Endothelial cell of umbilical vein (primary cell): ENCODE measurements around the gene TOMM6. TPM values are rescaled to one million over a fixed set of nuclear protein-coding genes. Genes with fewer than 3 reads are reported as not detected.

ENCODE experiments used
- BruUV-seq: library from RNA; stranded (reverse); fragments of 400-500 nt; replicated peaks from 2 replicates; lab custom pipeline; 2021; lab: Mats Ljungman, UMichigan
- CTCF ChIA-PET: fragments of 300-600, 350-600 bp; sonication (Branson Sonifier 250); formaldehyde crosslinking; loops from one replicate; lab custom pipeline; 2021; ENCODE audit warnings: antibody characterized with exemption, inconsistent platforms; lab: Charles Lee
- POLR2A ChIA-PET: fragments of 300-600, 350-600 bp; sonication (Branson Sonifier 250); formaldehyde crosslinking; loops from one replicate; lab custom pipeline; 2021; ENCODE audit warnings: antibody characterized with exemption, inconsistent platforms; lab: Charles Lee
- DNase-seq: peaks from one replicate; pipeline ENCODE4 v3.0.0-alpha.2; 2011; ENCODE audit warnings: low read depth, low spot score
- FAIRE-seq: peaks from 2 replicates; lab custom pipeline; 2011; peaks lifted over from hg19 to GRCh38; lab: Jason Lieb, UNC
- H2AFZ ChIP-seq: 2 replicates; pipeline ENCODE4 v1.6.0; 2012; ENCODE audit warnings: low read depth, low read length, control low read depth, inconsistent platforms
- H3K27ac ChIP-seq: 2 replicates; pipeline ENCODE4 v1.5.1; 2011; ENCODE audit warnings: low read depth, mild to moderate bottlenecking, control low read depth, low read length, moderate library complexity; ENCODE audit not compliant: insufficient read depth
- H3K27me3 ChIP-seq, 2 experiments: 2 replicates each; pipeline versions ENCODE4 v1.6.0 to v1.6.1; 2011; ENCODE audit warnings: low read length in 2 of 2, mixed read lengths in 1 of 2; ENCODE audit not compliant: control insufficient read depth in 2 of 2, insufficient read depth in 2 of 2
- H3K36me3 ChIP-seq, 2 experiments: 2 replicates in 1 of 2; 3 replicates in 1 of 2; pipeline ENCODE4 v1.5.1; 2011; ENCODE audit warnings: low read length in 2 of 2, mild to moderate bottlenecking in 1 of 2, moderate library complexity in 1 of 2; ENCODE audit not compliant: control insufficient read depth in 2 of 2, insufficient read depth in 2 of 2; ENCODE audit errors: extremely low read depth in 1 of 2
- H3K4me1 ChIP-seq: 3 replicates; pipeline ENCODE4 v1.5.1; 2011; ENCODE audit warnings: mild to moderate bottlenecking, low read length; ENCODE audit not compliant: control insufficient read depth, insufficient read depth; ENCODE audit errors: extremely low read depth
- H3K4me2 ChIP-seq: 2 replicates; pipeline ENCODE4 v1.6.1; 2011; ENCODE audit warnings: low read length, control low read depth, mixed read lengths; ENCODE audit not compliant: insufficient read depth
- H3K4me3 ChIP-seq, 3 experiments: fragments of 200-600 bp in 1 of 3; sonication (generic), shearing (Covaris generic) in 1 of 3; replicated peaks in 1 of 3; 2 replicates each; pipeline ENCODE4 v1.5.1; 2011 to 2016; ENCODE audit warnings: control low read depth in 3 of 3, low read length in 3 of 3, mild to moderate bottlenecking in 2 of 3, inconsistent platforms in 1 of 3, low read depth in 1 of 3, moderate library complexity in 1 of 3; ENCODE audit not compliant: insufficient read depth in 1 of 3
- H3K79me2 ChIP-seq: 2 replicates; pipeline ENCODE4 v1.6.0; 2012; ENCODE audit warnings: low read length, inconsistent platforms; ENCODE audit not compliant: control insufficient read depth, insufficient read depth
- H3K9ac ChIP-seq: replicated peaks from 2 replicates; pipeline ENCODE3; 2011; ENCODE audit warnings: low read length, control low read depth; ENCODE audit not compliant: insufficient read depth; ENCODE audit errors: extremely low read depth
- H3K9me1 ChIP-seq: replicated peaks from 3 replicates; pipeline ENCODE4 v1.6.0; 2011; ENCODE audit warnings: mild to moderate bottlenecking, low read length; ENCODE audit not compliant: control insufficient read depth, insufficient read depth; ENCODE audit errors: extremely low read depth
- H3K9me3 ChIP-seq: replicated peaks from 2 replicates; pipeline ENCODE4 v1.5.1; 2012; ENCODE audit warnings: low read length, inconsistent platforms; ENCODE audit not compliant: control insufficient read depth, insufficient read depth
- H4K20me1 ChIP-seq: replicated peaks from 2 replicates; pipeline ENCODE3; 2011; ENCODE audit warnings: mild to moderate bottlenecking, low read length; ENCODE audit not compliant: control insufficient read depth, insufficient read depth; ENCODE audit errors: extremely low read depth
- CTCF ChIP-seq, 2 donors: IDR thresholded peaks; 1 replicate in 1 of 2; 2 replicates in 1 of 2; pipeline ENCODE4 v1.5.1; 2011; ENCODE audit warnings: low read length in 2 of 2, mild to moderate bottlenecking in 2 of 2, moderate library complexity in 2 of 2, control low read depth in 1 of 2, inconsistent platforms in 1 of 2, low read depth in 1 of 2; ENCODE audit not compliant: insufficient read depth in 1 of 2; ENCODE audit errors: extremely low read depth in 1 of 2
- EZH2 ChIP-seq: IDR thresholded peaks from 2 replicates; pipeline ENCODE4 v1.6.1; 2012; ENCODE audit warnings: borderline replicate concordance, low read depth, mild to moderate bottlenecking, moderate library complexity, low read length, inconsistent platforms; ENCODE audit not compliant: severe bottlenecking
- FOS ChIP-seq: IDR thresholded peaks from 2 replicates; pipeline ENCODE4 v1.6.1; 2011; ENCODE audit warnings: mild to moderate bottlenecking, low read length, moderate library complexity, borderline replicate concordance; ENCODE audit not compliant: insufficient read depth
- JUN ChIP-seq: IDR thresholded peaks from 2 replicates; pipeline ENCODE4 v1.6.1; 2011; ENCODE audit warnings: borderline replicate concordance, low read depth; ENCODE audit not compliant: insufficient read length, insufficient read depth
- POLR2A ChIP-seq: IDR thresholded peaks from 2 replicates; pipeline ENCODE4 v1.6.1; 2012; ENCODE audit warnings: low read depth, mild to moderate bottlenecking, control low read depth, low read length
- POLR2AphosphoS5 ChIP-seq: IDR thresholded peaks from 2 replicates; pipeline ENCODE4 v1.6.1; 2012; ENCODE audit warnings: low read depth, mild to moderate bottlenecking, control low read depth, low read length, moderate library complexity; ENCODE audit not compliant: insufficient read depth
- dilution Hi-C: fragments of 300-500 bp; cut with MboI; formaldehyde crosslinking; loops from one replicate; pipeline ENCODE4 v1.15.0; 2019; ENCODE audit warnings: low sequenced_read_pairs; ENCODE audit not compliant: extremely low pct_ligation_motif_present
- intact Hi-C: fragments of 100-400 bp; cut with micrococcal nuclease; formaldehyde crosslinking; loops from one replicate; pipeline ENCODE4 v1.10.0; 2022
- polyA plus RNA-seq, 4 experiments: library from polyadenylated mRNA; depleted of rRNA in 3 of 4; stranded (reverse) in 3 of 4; unstranded in 1 of 4; fragments of >200 nt; gene quantifications; 2 replicates each; pipeline versions ENCODE4 v1.2.1 to v1.2.3, GENCODE V29; 2011 to 2012; ENCODE audit warnings: missing spikeins in 1 of 4
- total RNA-seq: library from RNA; stranded (reverse); gene quantifications from 2 replicates; pipeline ENCODE4 v1.2.3, GENCODE V29; 2021

The TOMM6 gene
- total and polyA plus RNA-seq, 2 donors (not counting 3 experiments of a cell fraction or from before 2014, with no cell fraction given): 233 to 527 TPM

GRCh38 chr6:41770381-41771057 is 17.0 kb upstream of the TOMM6 start:
- H3K9me3 ChIP-seq: no peaks in the 10 kb centered on the region
- H3K27ac ChIP-seq: no peak overlapping the region
- ChIA-PET CTCF (interaction anchor here (1.4 kb wide), 1 partner anchor 87 kb away, joined by 3 read pairs; no protein-coding TSS in a partner anchor), POLR2A (no interaction called here)
- H4K20me1 ChIP-seq: no peaks in the 10 kb centered on the region
- DNase-seq (no peak), FAIRE-seq (no peak)
- no peak overlapping the region for H3K4me2 ChIP-seq
- H3K27me3 ChIP-seq: no peaks in the 10 kb centered on the region
- dilution Hi-C loops (no loop called here), intact Hi-C loops (no loop called here)
- no TSS peak for BruUV-seq
- H3K9me1 ChIP-seq: no peaks in the 10 kb centered on the region
- peaks cover under 1 to 15% of the 10 kb centered on the region in 2 experiments for H3K36me3 ChIP-seq
- no peaks in the 10 kb centered on the region for H3K79me2 ChIP-seq
- H3K9ac ChIP-seq: no peak overlapping the region
- H3K4me1 ChIP-seq: peaks cover 3% of the 10 kb centered on the region
- H3K4me3 ChIP-seq: no peak overlapping the region
- TF ChIP-seq POLR2AphosphoS5: no peak
- TF ChIP-seq FOS: no peak
- no peak for TF ChIP-seq EZH2
- TF ChIP-seq CTCF (IDR thresholded peaks at IDR 0.05; ENCODE audit: extremely low read depth in 1 of 2, insufficient read depth in 1 of 2, low read depth in 1 of 2, low read length in 2 of 2): no peak
- TF ChIP-seq JUN: no peak
- no peak for TF ChIP-seq POLR2A
- no peak overlapping the region for H2AFZ ChIP-seq
